ENCODE measurements around the gene MCM6. TPM values are rescaled to one million over a fixed set of nuclear protein-coding genes. Genes with fewer than 3 reads are reported as not detected.
A peak's percentile ranks its signal among the peaks of the same experiment; 100 is the strongest.

Gene MCM6
- total and polyA plus RNA-seq, 7 experiments from 2014 or later = 12.1 to 105 (median 21.0) TPM

DNA sequence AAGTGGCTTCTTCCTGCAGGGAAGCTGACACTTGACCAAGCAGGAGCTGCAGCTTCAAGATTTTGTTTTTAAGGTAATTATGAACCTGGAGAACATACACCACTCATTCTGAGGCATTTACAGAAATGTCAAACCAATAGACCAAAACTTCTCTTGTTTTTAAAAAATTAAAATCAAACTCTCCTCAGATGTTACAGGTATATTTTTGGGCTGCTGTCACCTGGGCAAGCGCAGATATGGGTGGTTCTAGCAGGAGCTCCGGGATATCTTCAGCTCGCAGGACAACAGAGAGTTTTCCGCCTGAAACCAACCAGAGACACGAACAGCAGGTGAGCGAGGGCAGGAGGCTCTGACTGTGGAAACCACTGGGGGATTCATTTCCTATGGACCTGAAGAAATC, 43.4 kb downstream of the MCM6 start:
- POLR2A ChIA-PET = no interaction called here
- no peaks in the 10 kb centered on the region for H3K9me3 Mint-ChIP-seq
- no peaks in the 10 kb centered on the region for H3K27me3 ChIP-seq (ENCODE audit: control insufficient read depth in 2 of 2, insufficient read depth in 2 of 2, low read length in 2 of 2)
- no peaks in the 10 kb centered on the region for H3K4me1 ChIP-seq (ENCODE audit: control insufficient read depth in 2 of 2, insufficient read depth in 2 of 2, low read length in 2 of 2)
- no peak overlapping the region for H3K4me3 ChIP-seq (ENCODE audit: low read length)
- no peaks in the 10 kb centered on the region for H3K27me3 Mint-ChIP-seq
- H3K36me3 Mint-ChIP-seq = peaks cover 0 to 3% (median 0%) of the 10 kb centered on the region in 5 donors
- peaks cover 0 to 15% (median 9%) of the 10 kb centered on the region in 7 donors for H3K4me1 Mint-ChIP-seq
- intact Hi-C loops (cut with micrococcal nuclease) = no loop called here
- H3K27ac Mint-ChIP-seq = no peak overlapping the region
- no peak for DNase-seq
- H3K36me3 ChIP-seq (ENCODE audit: control insufficient read depth in 2 of 3, insufficient read depth in 3 of 3, low read length in 3 of 3) = no peaks in the 10 kb centered on the region
- no peak overlapping the region for H3K4me3 Mint-ChIP-seq
- ATAC-seq = no peak
- H3K27ac ChIP-seq (ENCODE audit: low read depth, low read length) = no peak overlapping the region
- no peaks in the 10 kb centered on the region for H3K9me3 ChIP-seq (ENCODE audit: control insufficient read depth in 2 of 3, low read length in 3 of 3)
- CTCF ChIA-PET = no interaction called here

DNA sequence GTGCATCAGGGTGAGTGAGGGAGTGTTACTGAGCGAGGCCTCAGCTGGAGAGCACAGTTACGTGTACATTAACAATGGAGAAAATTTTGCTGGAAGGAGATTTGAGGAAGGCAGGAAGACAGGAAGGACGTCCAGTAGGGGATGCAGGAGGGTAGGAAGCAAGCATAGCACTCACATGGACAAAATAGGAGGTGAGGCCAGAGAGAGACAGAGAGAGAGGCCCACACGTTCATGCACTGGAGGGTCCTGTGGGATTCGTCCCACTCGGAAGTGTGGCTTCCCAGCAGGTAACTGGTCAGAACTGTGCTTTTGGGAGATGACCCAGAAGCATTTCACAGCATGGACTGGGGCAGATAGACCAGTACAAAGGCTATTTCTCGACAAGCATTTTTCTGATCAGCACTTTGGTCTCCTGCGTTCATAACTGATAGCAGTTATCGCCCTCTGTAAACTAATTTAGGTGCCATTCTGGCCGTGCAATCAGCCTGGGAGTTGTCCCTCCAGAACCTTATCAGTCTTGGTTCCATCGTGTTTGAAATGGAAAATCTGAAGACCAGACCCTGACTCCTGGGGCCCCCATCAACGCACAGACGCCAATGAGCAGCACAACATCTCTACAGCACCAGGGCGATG, 44.9 kb downstream of the MCM6 start:
- Histone ChIP-seq H3K4me3 (ENCODE audit: low read length) (no peak overlapping the region), H3K9me3 (ENCODE audit: control insufficient read depth in 2 of 3, low read length in 3 of 3) (no peaks in the 10 kb centered on the region), H3K27ac (ENCODE audit: low read depth, low read length) (no peak overlapping the region), H3K27me3 (ENCODE audit: control insufficient read depth in 2 of 2, insufficient read depth in 2 of 2, low read length in 2 of 2) (no peaks in the 10 kb centered on the region), H3K4me1 (ENCODE audit: control insufficient read depth in 2 of 2, insufficient read depth in 2 of 2, low read length in 2 of 2) (no peaks in the 10 kb centered on the region), H3K36me3 (ENCODE audit: control insufficient read depth in 2 of 3, insufficient read depth in 3 of 3, low read length in 3 of 3) (no peaks in the 10 kb centered on the region)
- ChIA-PET POLR2A (no interaction called here), CTCF (no interaction called here)
- no peak for DNase-seq
- intact Hi-C loops (cut with micrococcal nuclease) = no loop called here
- H3K36me3 Mint-ChIP-seq = peaks cover 0 to 2% (median 0%) of the 10 kb centered on the region in 5 donors
- no peaks in the 10 kb centered on the region for H3K27me3 Mint-ChIP-seq
- no peak for ATAC-seq
- H3K4me3 Mint-ChIP-seq = no peak overlapping the region
- no peaks in the 10 kb centered on the region for H3K9me3 Mint-ChIP-seq
- H3K4me1 Mint-ChIP-seq = peaks cover 0 to 8% (median 5%) of the 10 kb centered on the region in 7 donors
- peak overlapping the region in 1 of 9 donors; percentile 53 for H3K27ac Mint-ChIP-seq

DNA sequence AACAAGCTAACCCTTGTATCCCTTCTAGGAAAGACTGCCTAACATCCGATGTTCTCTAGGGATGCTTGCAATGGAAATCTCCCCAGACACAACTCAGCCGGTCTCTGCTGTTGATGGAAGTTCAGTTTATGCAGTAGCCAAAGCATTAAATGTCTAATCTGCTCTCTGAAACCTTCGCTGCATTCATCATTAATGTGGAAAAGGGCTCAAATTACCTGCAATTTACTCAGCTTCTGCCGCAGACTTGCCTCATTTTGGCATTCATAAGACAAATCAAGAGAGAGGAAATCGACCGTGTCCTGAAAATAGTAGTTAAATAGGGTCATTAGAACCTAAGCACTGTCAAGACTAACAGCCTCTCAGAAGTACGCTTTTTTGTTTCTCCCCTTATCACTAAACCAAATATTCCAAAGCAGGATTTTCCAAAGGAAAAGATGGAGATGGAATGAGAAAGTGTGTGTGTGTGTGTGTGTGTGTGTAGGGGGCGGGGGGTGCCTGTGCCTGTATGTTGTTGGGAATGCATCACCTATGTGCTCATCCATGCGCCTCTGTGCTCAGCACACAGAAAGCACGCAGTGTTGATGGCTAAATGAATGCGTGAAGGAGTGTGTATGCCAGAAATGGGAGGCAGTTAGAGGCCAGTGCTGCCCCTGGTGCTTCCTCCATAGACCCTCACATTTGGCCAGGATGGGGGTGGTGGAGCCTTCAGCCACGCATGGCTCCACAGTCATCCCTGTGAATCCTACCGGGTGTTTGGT, 46.7 kb downstream of the MCM6 start:
- Mint-ChIP-seq H3K27me3 (no peaks in the 10 kb centered on the region), H3K4me1 (peaks cover 0 to 8% (median 0%) of the 10 kb centered on the region in 7 donors), H3K27ac (no peak overlapping the region), H3K36me3 (peaks cover 0 to 2% (median 0%) of the 10 kb centered on the region in 5 donors), H3K9me3 (peaks cover 0 to 2% (median 0%) of the 10 kb centered on the region in 11 donors), H3K4me3 (no peak overlapping the region)
- ATAC-seq = no peak
- no peaks in the 10 kb centered on the region for H3K27me3 ChIP-seq (ENCODE audit: control insufficient read depth in 2 of 2, insufficient read depth in 2 of 2, low read length in 2 of 2)
- ChIA-PET POLR2A (no interaction called here), CTCF (no interaction called here)
- no peaks in the 10 kb centered on the region for H3K36me3 ChIP-seq (ENCODE audit: control insufficient read depth in 2 of 3, insufficient read depth in 3 of 3, low read length in 3 of 3)
- DNase-seq = no peak
- H3K4me1 ChIP-seq (ENCODE audit: control insufficient read depth in 2 of 2, insufficient read depth in 2 of 2, low read length in 2 of 2) = no peaks in the 10 kb centered on the region
- H3K27ac ChIP-seq (ENCODE audit: low read depth, low read length) = no peak overlapping the region
- H3K9me3 ChIP-seq (ENCODE audit: control insufficient read depth in 2 of 3, low read length in 3 of 3) = no peaks in the 10 kb centered on the region
- no peak overlapping the region for H3K4me3 ChIP-seq (ENCODE audit: low read length)
- intact Hi-C loops (cut with micrococcal nuclease) = no loop called here

DNA sequence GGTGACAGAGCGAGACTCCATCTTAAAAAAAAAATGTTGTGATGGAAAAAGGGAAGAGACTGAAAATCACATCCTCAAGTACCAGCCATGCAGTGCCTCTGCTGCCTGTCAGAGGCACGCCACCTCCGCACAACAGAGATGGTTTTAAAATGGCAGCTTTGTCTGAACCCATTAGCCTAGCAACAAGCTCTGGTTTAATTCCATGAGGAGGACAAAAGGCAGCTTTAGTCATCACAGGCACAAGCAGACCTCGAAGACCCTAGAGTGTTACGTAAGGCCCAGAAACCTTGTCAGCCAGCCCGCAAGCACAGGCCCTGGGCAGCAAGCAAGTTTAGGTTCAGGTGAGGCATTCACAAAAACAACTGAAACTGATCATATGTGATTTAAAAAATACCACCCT, 49.7 kb downstream of the MCM6 start:
- CTCF ChIA-PET = no interaction called here
- no peaks in the 10 kb centered on the region for H3K36me3 ChIP-seq (ENCODE audit: control insufficient read depth in 2 of 3, insufficient read depth in 3 of 3, low read length in 3 of 3)

DNA sequence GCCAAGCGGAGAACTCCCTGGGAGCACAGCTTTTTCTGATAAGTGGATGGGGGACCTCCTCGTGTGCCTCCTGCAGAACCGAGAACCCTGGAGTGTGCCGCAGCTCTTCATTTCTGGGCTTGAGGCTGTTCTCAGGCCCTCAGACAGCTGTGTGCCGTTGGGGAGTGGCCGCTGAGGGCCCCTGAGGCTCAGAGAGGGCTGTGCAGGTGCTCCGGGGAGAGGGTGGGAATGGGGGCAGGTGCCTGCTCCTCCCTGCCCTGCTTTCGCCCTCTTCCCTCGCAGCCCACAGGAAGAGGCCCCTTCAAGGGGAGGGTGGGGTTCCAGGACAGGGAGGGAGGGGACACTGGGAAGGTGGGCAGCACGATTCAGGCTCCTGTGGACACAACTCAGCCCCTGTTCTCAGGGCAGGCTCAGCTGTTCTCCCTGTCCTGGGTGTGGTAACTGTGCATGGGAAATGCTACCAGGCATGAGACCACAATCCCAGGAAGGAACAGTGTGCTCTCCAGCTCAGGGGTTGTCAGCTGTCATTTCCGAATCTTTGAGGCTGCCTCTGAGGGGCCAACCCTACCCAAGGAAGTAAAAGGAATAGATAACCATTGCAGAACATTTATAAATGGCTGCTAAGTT, 50.6 kb downstream of the MCM6 start:
- Mint-ChIP-seq H3K4me3 (no peak overlapping the region), H3K27me3 (no peaks in the 10 kb centered on the region), H3K9me3 (peaks cover 0 to 16% (median 9%) of the 10 kb centered on the region in 11 donors), H3K36me3 (peaks cover 0 to 32% (median 9%) of the 10 kb centered on the region in 5 donors), H3K27ac (peak overlapping the region in 1 of 9 donors; percentile 1), H3K4me1 (peaks cover 0 to 28% (median 9%) of the 10 kb centered on the region in 7 donors)
- no peak for ATAC-seq
- intact Hi-C loops (cut with micrococcal nuclease) = no loop called here
- H3K36me3 ChIP-seq (ENCODE audit: control insufficient read depth in 2 of 3, insufficient read depth in 3 of 3, low read length in 3 of 3) = no peaks in the 10 kb centered on the region
- H3K4me1 ChIP-seq (ENCODE audit: control insufficient read depth in 2 of 2, insufficient read depth in 2 of 2, low read length in 2 of 2) = no peaks in the 10 kb centered on the region
- no peak for DNase-seq
- H3K9me3 ChIP-seq (ENCODE audit: control insufficient read depth in 2 of 3, low read length in 3 of 3) = peaks cover 0 to 12% (median 0%) of the 10 kb centered on the region in 3 experiments
- ChIA-PET CTCF (no interaction called here), POLR2A (interaction anchor here (0.6 kb wide), 1 partner anchor 85 kb away, joined by 3 read pairs; no protein-coding TSS in a partner anchor)
- H3K4me3 ChIP-seq (ENCODE audit: low read length) = no peak overlapping the region
- H3K27ac ChIP-seq (ENCODE audit: low read depth, low read length) = no peak overlapping the region
- H3K27me3 ChIP-seq (ENCODE audit: control insufficient read depth in 2 of 2, insufficient read depth in 2 of 2, low read length in 2 of 2) = no peaks in the 10 kb centered on the region

More for the DNA sequence above, 49.7 kb downstream of the MCM6 start:
- Mint-ChIP-seq H3K9me3 (peaks cover 0 to 16% (median 9%) of the 10 kb centered on the region in 11 donors), H3K4me3 (no peak overlapping the region), H3K36me3 (peaks cover 0 to 29% (median 9%) of the 10 kb centered on the region in 5 donors), H3K4me1 (peaks cover 0 to 21% (median 3%) of the 10 kb centered on the region in 7 donors), H3K27ac (peak overlapping the region in 1 of 9 donors; percentile 1), H3K27me3 (no peaks in the 10 kb centered on the region)
- no peak for ATAC-seq
- DNase-seq = no peak
- Histone ChIP-seq H3K27ac (ENCODE audit: low read depth, low read length) (no peak overlapping the region), H3K4me3 (ENCODE audit: low read length) (no peak overlapping the region), H3K27me3 (ENCODE audit: control insufficient read depth in 2 of 2, insufficient read depth in 2 of 2, low read length in 2 of 2) (no peaks in the 10 kb centered on the region), H3K4me1 (ENCODE audit: control insufficient read depth in 2 of 2, insufficient read depth in 2 of 2, low read length in 2 of 2) (no peaks in the 10 kb centered on the region), H3K9me3 (ENCODE audit: control insufficient read depth in 2 of 3, low read length in 3 of 3) (peaks cover 0 to 12% (median 0%) of the 10 kb centered on the region in 3 experiments)
- POLR2A ChIA-PET = no interaction called here
- intact Hi-C loops (cut with micrococcal nuclease) = no loop called here

DNA sequence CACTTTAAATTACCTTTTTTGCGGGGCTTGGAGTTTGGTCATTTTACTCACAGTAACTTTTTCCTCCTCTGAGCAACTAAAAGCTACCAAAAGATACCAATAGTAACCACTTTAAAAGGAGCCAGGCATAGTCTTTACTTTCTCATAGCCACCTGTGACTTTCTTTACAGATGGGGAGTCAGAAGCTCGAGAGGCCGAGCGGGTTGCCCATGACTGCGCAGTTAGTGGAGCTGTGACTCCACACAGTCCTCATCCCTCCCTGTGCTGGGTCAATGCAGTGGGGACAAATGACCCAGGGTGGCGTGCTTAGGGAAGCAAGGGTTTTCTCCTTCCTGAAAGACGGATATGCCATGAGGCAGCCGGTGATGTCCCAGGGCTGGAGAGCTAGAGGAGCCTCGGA, 51.1 kb downstream of the MCM6 start:
- no peaks in the 10 kb centered on the region for H3K27me3 Mint-ChIP-seq
- intact Hi-C loops (cut with micrococcal nuclease) = no loop called here
- H3K4me3 Mint-ChIP-seq = no peak overlapping the region
- peaks cover 0 to 35% (median 9%) of the 10 kb centered on the region in 5 donors for H3K36me3 Mint-ChIP-seq
- ATAC-seq (no peak), DNase-seq (no peak)
- peaks cover 5 to 32% (median 13%) of the 10 kb centered on the region in 7 donors for H3K4me1 Mint-ChIP-seq
- Histone ChIP-seq H3K27ac (ENCODE audit: low read depth, low read length) (no peak overlapping the region), H3K9me3 (ENCODE audit: control insufficient read depth in 2 of 3, low read length in 3 of 3) (peaks cover 0 to 12% (median 0%) of the 10 kb centered on the region in 3 experiments), H3K4me1 (ENCODE audit: control insufficient read depth in 2 of 2, insufficient read depth in 2 of 2, low read length in 2 of 2) (peaks cover 5% of the 10 kb centered on the region in 2 donors), H3K27me3 (ENCODE audit: control insufficient read depth in 2 of 2, insufficient read depth in 2 of 2, low read length in 2 of 2) (no peaks in the 10 kb centered on the region), H3K4me3 (ENCODE audit: low read length) (no peak overlapping the region), H3K36me3 (ENCODE audit: control insufficient read depth in 2 of 3, insufficient read depth in 3 of 3, low read length in 3 of 3) (no peaks in the 10 kb centered on the region)
- peaks cover 0 to 16% (median 9%) of the 10 kb centered on the region in 11 donors for H3K9me3 Mint-ChIP-seq
- POLR2A ChIA-PET = interaction anchor here (0.6 to 1.0 kb wide), 2 partner anchors 84 to 509 kb away, joined by 3 read pairs; no protein-coding TSS in a partner anchor
- CTCF ChIA-PET = no interaction called here
- no peak overlapping the region for H3K27ac Mint-ChIP-seq

Data from naive thymus-derived CD4-positive, alpha-beta T cell (primary cell).